ENCODE measurements around the gene ANGPT4.

Gene ANGPT4

DNA sequence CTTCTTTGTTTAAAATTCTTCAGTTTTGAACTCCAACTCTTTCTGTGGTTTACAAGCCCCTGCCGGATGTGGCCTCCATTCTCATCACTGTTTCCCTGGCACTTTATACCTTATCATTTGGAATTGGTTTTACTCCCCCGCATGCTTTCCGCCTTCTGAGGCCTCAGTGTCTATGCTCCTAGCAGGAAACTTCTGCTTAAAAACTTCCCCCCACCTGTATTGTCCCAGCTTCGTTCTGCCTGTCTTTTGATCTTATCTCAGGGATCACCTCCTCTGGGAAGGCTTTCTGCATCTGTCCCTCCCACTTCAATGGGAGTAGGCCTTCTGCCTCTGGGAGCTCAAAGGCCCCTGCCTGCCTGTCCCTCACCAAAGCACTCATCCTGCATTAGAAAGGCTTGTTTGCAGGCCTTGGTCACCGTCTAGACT lies 3.4 kb upstream of the ANGPT4 start:
- H3K9me3 ChIP-seq (ENCODE audit: control insufficient read depth, insufficient read depth, low read depth, low read length) = no peaks in the 10 kb centered on the region
- no peak overlapping the region for H3K27ac ChIP-seq (ENCODE audit: low read depth, low read length)
- H3K36me3 ChIP-seq (ENCODE audit: control insufficient read depth, insufficient read depth, low read length) = no peaks in the 10 kb centered on the region

DNA sequence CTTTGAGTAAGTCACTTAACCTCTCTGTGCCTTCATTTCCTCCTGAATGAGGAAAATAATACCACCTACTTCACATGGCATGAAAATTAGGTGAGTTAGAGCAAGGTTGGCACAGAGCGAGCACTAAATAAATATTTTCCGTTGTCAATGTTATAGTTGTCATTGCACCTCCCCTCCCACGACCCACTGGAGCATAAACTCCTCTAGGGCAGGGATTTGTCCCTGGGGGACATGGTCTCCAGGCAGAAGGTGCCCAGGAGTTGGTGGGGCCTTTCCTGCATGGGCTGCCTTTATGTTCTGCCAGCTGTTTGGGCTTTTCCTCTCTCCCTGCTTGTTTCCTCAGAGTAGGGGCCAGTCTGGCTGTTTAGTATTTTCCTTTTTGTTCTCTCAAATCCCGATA lies 1.3 kb upstream of the ANGPT4 start:
- Histone ChIP-seq H3K9me3 (ENCODE audit: control insufficient read depth, insufficient read depth, low read depth, low read length) (no peaks in the 10 kb centered on the region), H3K27me3 (ENCODE audit: control insufficient read depth, insufficient read depth, low read length) (no peaks in the 10 kb centered on the region), H3K4me3 (ENCODE audit: low read depth, low read length) (no peak overlapping the region), H3K27ac (ENCODE audit: low read depth, low read length) (no peak overlapping the region), H3K4me1 (ENCODE audit: control insufficient read depth, insufficient read depth, low read length) (peaks cover 15% of the 10 kb centered on the region), H3K36me3 (ENCODE audit: control insufficient read depth, insufficient read depth, low read length) (no peaks in the 10 kb centered on the region), H3K9ac (ENCODE audit: low read length) (no peak overlapping the region)

More for the DNA sequence above, 3.4 kb upstream of the ANGPT4 start:
- peaks cover 15% of the 10 kb centered on the region for H3K4me1 ChIP-seq (ENCODE audit: control insufficient read depth, insufficient read depth, low read length)
- H3K4me3 ChIP-seq (ENCODE audit: low read depth, low read length) = no peak overlapping the region
- H3K9ac ChIP-seq (ENCODE audit: low read length) = no peak overlapping the region
- no peaks in the 10 kb centered on the region for H3K27me3 ChIP-seq (ENCODE audit: control insufficient read depth, insufficient read depth, low read length)

DNA sequence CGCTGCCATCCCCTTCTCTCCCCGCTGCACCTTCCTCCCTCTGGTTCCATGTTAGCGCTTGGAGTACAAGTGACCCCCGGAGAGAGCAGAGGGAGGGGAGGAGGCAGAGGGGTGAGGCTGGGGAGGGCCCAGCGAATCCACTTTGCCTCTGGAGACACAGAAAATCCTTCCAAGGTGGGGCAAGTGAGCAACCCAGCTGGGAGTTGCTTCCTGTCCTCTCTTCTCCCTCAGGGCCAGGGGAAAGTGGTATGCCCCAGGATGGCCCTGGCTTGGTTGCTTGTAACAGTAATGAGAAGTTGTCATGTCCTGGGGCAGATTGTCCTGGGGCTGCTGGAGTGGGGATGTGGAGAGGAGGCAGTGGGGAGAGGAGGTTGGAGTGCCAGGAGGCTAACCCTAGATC lies 691 bp upstream of the ANGPT4 start:
- Histone ChIP-seq H3K36me3 (ENCODE audit: control insufficient read depth, insufficient read depth, low read length) (no peaks in the 10 kb centered on the region), H3K9me3 (ENCODE audit: control insufficient read depth, insufficient read depth, low read depth, low read length) (no peaks in the 10 kb centered on the region), H3K9ac (ENCODE audit: low read length) (no peak overlapping the region), H3K4me1 (ENCODE audit: control insufficient read depth, insufficient read depth, low read length) (peaks cover 15% of the 10 kb centered on the region), H3K27me3 (ENCODE audit: control insufficient read depth, insufficient read depth, low read length) (no peaks in the 10 kb centered on the region), H3K27ac (ENCODE audit: low read depth, low read length) (no peak overlapping the region), H3K4me3 (ENCODE audit: low read depth, low read length) (no peak overlapping the region)

GRCh38 chr20:914727-915498 lies 1.2 kb downstream of the ANGPT4 start:
- Histone ChIP-seq H3K27ac (ENCODE audit: low read depth, low read length) (no peak overlapping the region), H3K27me3 (ENCODE audit: control insufficient read depth, insufficient read depth, low read length) (no peaks in the 10 kb centered on the region), H3K36me3 (ENCODE audit: control insufficient read depth, insufficient read depth, low read length) (no peaks in the 10 kb centered on the region), H3K9me3 (ENCODE audit: control insufficient read depth, insufficient read depth, low read depth, low read length) (no peaks in the 10 kb centered on the region), H3K4me3 (ENCODE audit: low read depth, low read length) (no peak overlapping the region), H3K4me1 (ENCODE audit: control insufficient read depth, insufficient read depth, low read length) (peaks cover 15% of the 10 kb centered on the region), H3K9ac (ENCODE audit: low read length) (no peak overlapping the region)

- H3K4me1 ChIP-seq (ENCODE audit: control insufficient read depth, insufficient read depth, low read length) = peaks cover 15% of the 10 kb centered on the region
- no peak overlapping the region for H3K27ac ChIP-seq (ENCODE audit: low read depth, low read length)
- H3K9ac ChIP-seq (ENCODE audit: low read length) = no peak overlapping the region
- H3K9me3 ChIP-seq (ENCODE audit: control insufficient read depth, insufficient read depth, low read depth, low read length) = no peaks in the 10 kb centered on the region
- no peaks in the 10 kb centered on the region for H3K36me3 ChIP-seq (ENCODE audit: control insufficient read depth, insufficient read depth, low read length)
- H3K4me3 ChIP-seq (ENCODE audit: low read depth, low read length) = no peak overlapping the region
- H3K27me3 ChIP-seq (ENCODE audit: control insufficient read depth, insufficient read depth, low read length) = no peaks in the 10 kb centered on the region
Observed at GRCh38 chr20:913306-913849, 2.8 kb downstream of the ANGPT4 start.

GRCh38 chr20:911882-912600 lies 4.1 kb downstream of the ANGPT4 start:
- H3K4me1 ChIP-seq (ENCODE audit: control insufficient read depth, insufficient read depth, low read length) = peaks cover 12% of the 10 kb centered on the region
- no peaks in the 10 kb centered on the region for H3K36me3 ChIP-seq (ENCODE audit: control insufficient read depth, insufficient read depth, low read length)
- H3K27me3 ChIP-seq (ENCODE audit: control insufficient read depth, insufficient read depth, low read length) = no peaks in the 10 kb centered on the region
- no peak overlapping the region for H3K4me3 ChIP-seq (ENCODE audit: low read depth, low read length)
- no peaks in the 10 kb centered on the region for H3K9me3 ChIP-seq (ENCODE audit: control insufficient read depth, insufficient read depth, low read depth, low read length)
- no peak overlapping the region for H3K27ac ChIP-seq (ENCODE audit: low read depth, low read length)
- no peak overlapping the region for H3K9ac ChIP-seq (ENCODE audit: low read length)

DNA sequence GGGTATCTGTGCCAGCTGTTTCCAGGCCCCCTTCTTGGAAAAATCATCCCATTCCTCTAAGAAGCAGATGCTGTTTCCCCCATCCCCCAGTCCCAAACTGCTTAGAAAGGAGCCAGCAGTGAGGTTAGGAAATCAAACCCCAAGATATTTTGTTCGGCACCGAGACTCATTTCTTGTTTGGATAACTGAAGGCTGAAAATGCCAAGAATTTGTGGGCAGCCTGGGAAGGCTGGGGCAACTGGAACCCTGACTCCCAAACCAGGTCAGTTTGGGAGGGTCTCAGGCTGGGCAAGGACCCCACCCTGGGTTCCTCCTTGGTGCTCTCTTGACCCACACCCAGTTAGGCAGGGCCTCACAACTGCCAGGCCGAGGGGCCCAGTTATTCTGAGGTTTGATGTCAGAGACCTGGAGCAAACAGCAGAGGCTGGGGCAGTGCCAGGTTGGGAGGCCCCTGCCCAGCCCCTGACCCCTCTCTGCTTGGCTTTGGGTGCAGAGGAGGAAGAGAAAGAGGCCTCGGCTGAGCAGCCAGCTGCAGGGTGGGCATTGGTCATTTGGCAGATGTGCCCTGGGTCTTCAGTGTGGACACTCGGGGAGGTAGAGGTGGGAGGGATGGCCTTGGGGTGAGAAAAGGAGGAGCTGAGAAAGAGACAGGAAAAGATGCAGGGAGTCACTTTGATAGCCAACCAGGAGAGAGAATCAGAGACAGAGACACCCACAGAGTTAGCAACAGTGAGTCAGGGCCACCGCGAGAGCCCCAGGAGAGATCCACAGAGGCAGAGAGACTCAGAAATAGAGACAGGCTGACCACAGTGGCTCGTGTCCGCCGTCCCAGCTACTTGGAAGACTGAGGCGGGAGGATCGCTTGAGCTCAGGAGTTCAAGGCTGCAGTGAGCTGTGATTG lies 5.0 kb downstream of the ANGPT4 start:
- Histone ChIP-seq H3K4me1 (ENCODE audit: control insufficient read depth, insufficient read depth, low read length) (peaks cover 4% of the 10 kb centered on the region; the same call in 1 of the 2 replicates), H3K27me3 (ENCODE audit: control insufficient read depth, insufficient read depth, low read length) (no peaks in the 10 kb centered on the region), H3K9ac (ENCODE audit: low read length) (no peak overlapping the region), H3K27ac (ENCODE audit: low read depth, low read length) (no peak overlapping the region), H3K9me3 (ENCODE audit: control insufficient read depth, insufficient read depth, low read depth, low read length) (no peaks in the 10 kb centered on the region), H3K36me3 (ENCODE audit: control insufficient read depth, insufficient read depth, low read length) (no peaks in the 10 kb centered on the region), H3K4me3 (ENCODE audit: low read depth, low read length) (no peak overlapping the region)

GRCh38 chr20:910132-910869 lies 5.8 kb downstream of the ANGPT4 start:
- Histone ChIP-seq H3K9me3 (ENCODE audit: control insufficient read depth, insufficient read depth, low read depth, low read length) (no peaks in the 10 kb centered on the region), H3K9ac (ENCODE audit: low read length) (no peak overlapping the region), H3K4me1 (ENCODE audit: control insufficient read depth, insufficient read depth, low read length) (no peaks in the 10 kb centered on the region), H3K4me3 (ENCODE audit: low read depth, low read length) (no peak overlapping the region), H3K36me3 (ENCODE audit: control insufficient read depth, insufficient read depth, low read length) (no peaks in the 10 kb centered on the region), H3K27ac (ENCODE audit: low read depth, low read length) (no peak overlapping the region), H3K27me3 (ENCODE audit: control insufficient read depth, insufficient read depth, low read length) (no peaks in the 10 kb centered on the region)

DNA sequence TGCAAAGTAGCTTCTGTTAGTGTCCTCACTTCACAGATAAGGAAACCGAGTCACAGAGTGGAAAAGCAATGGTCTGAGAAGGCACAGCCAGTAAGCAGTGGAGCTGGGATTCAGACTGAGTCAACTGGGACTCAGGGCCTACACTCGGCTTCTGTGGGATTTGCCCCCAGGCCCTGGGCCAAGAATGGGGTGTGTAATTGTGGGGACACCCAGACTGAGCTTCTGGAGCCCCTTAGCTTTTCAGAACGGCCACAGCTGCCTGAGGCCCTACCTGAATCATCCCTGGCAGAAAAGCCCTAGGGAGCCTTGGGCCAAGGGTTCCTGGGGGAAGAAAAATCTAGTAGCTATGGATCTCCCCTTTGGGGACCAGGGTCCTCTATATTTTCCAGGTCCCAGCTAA lies 6.5 kb downstream of the ANGPT4 start:
- H3K27ac ChIP-seq (ENCODE audit: low read depth, low read length) = no peak overlapping the region
- H3K4me3 ChIP-seq (ENCODE audit: low read depth, low read length) = no peak overlapping the region
- H3K9me3 ChIP-seq (ENCODE audit: control insufficient read depth, insufficient read depth, low read depth, low read length) = no peaks in the 10 kb centered on the region
- H3K36me3 ChIP-seq (ENCODE audit: control insufficient read depth, insufficient read depth, low read length) = no peaks in the 10 kb centered on the region
- H3K9ac ChIP-seq (ENCODE audit: low read length) = no peak overlapping the region
- H3K27me3 ChIP-seq (ENCODE audit: control insufficient read depth, insufficient read depth, low read length) = no peaks in the 10 kb centered on the region
- H3K4me1 ChIP-seq (ENCODE audit: control insufficient read depth, insufficient read depth, low read length) = no peaks in the 10 kb centered on the region

DNA sequence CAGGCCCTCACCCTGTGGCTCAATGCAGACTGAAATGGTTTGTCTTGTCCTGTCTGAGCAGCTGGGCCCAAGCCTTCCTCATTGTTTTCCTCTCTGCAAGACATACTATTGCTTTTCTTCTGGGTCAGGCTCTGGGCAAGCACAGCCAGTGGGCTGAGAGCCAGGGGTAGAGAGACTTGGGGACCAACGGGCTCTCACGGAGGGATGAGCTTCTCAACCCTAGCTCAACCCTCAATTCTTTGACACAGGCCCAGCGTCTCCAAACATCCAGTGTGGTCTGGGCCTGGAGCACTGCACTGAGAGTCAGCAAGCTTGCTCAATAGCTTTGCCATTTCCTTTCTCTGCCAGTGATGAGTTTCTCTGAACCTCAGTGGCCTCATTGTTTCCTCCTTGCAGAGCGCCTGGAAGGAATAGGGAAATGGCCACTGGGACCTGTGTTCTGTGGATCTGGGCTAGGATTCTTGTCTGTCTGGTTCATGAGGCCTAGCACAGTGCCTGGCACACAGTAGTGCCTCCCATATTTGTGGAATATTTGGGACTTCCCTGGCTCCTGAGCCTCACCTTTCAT lies 9.3 kb downstream of the ANGPT4 start:
- H3K9me3 ChIP-seq (ENCODE audit: control insufficient read depth, insufficient read depth, low read depth, low read length) = no peaks in the 10 kb centered on the region
- H3K4me1 ChIP-seq (ENCODE audit: control insufficient read depth, insufficient read depth, low read length) = no peaks in the 10 kb centered on the region
- no peak overlapping the region for H3K4me3 ChIP-seq (ENCODE audit: low read depth, low read length)
- no peaks in the 10 kb centered on the region for H3K27me3 ChIP-seq (ENCODE audit: control insufficient read depth, insufficient read depth, low read length)
- no peak overlapping the region for H3K27ac ChIP-seq (ENCODE audit: low read depth, low read length)
- no peaks in the 10 kb centered on the region for H3K36me3 ChIP-seq (ENCODE audit: control insufficient read depth, insufficient read depth, low read length)
- no peak overlapping the region for H3K9ac ChIP-seq (ENCODE audit: low read length)

Measured in HUES6 (cell line).